Uterus (tissue), 2 donors: ENCODE measurements around the gene C4orf50.

Experiments used
- CTCF ChIP-seq, 4 experiments: fragments of 200-600 bp in 2 of 4; fragments of 450-650 bp in 2 of 4; sonication (generic) in 2 of 4; IDR thresholded peaks; one replicate each; pipeline ENCODE4 v1.5.1; 2016 to 2019; ENCODE audit warnings: antibody characterized with exemption in 4 of 4, mild to moderate bottlenecking in 2 of 4, moderate library complexity in 1 of 4
- POLR2A ChIP-seq, 2 donors: fragments of 450-650 bp; IDR thresholded peaks; one replicate each; pipeline ENCODE4 v1.6.1; 2016; ENCODE audit warnings: antibody characterized with exemption in 2 of 2, mild to moderate bottlenecking in 1 of 2, moderate library complexity in 1 of 2

- TF ChIP-seq POLR2A (IDR thresholded peaks at IDR 0.05), result no peak
- TF ChIP-seq CTCF (IDR thresholded peaks at IDR 0.05), result no peak
Observed at GRCh38 chr4:6032249-6033244, 14.3 kb upstream of the C4orf50 start.
